ENCODE results near the gene WDPCP.
"Not testable (repeated sequence)": the region's sequence is repeated elsewhere in the genome, so short reads cannot be mapped to it uniquely, and the experiment has no call there.

The WDPCP gene

DNA sequence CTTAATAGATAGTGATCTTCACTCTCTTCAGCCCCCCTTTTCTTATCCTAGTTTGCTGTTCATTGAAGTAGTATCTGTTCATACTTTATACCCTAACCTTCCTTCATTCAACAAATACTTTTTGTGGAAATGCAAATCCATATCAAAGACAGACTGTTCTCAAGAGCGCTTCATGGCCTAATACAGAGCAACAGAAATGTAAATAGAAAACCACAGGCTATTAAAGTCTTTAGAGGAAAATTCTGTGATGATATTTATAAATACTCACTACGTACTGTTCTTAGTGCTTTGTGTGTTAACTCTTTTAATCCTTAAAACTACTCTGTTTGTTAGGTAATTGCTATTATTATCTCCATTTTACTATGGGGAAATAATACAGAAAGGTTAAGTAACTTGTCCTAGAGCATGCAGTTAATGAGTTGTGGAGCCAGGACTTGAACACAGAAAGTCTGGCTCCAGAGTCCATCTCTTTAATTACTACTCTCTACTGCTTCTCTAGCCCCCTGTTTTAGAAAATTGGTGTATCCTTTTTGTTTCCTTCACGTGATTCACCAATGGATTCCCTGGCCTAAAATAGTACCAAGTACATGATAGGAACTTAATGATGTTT is 3.4 kb upstream of the WDPCP start:
- FAIRE-seq (no peak), DNase-seq (ENCODE audit: low spot score) (no peak)

DNA sequence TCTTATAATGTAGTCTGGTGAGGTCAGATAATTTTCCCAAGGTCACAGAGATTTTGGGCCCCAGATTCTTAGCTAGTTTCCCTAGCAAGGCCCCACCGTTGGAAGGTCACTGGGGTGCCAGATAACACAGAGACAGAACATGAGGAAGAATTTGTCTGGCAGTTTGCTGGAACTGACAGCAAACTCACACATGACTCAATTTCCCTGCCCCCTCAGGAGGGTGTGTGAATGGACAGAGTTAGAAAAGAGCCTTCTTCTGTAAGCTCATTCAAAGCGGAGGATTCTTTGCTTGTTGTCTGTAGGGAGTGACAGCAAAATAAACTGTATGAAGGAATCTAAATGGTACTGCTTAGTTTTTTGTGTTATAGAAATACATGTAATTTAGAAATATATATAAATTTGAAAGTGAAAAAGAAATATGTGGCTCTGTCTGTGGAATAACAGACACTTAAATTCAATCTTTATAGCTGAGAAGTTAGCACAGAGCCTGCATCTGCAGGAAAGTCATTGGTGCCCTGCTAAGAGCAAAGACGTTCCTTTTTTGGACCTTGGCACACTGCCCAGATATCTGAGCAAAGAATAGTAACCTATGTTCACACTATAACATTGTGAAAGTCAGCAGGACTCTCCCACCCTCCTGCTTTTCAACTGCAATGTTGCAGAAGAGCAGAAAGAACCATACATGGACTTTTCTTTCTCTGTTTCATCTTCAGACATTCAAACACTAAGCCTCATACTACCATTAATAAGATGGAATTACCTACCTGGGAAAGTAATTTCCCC is 2.5 kb upstream of the WDPCP start:
- DNase-seq (ENCODE audit: low spot score) (no peak), FAIRE-seq (no peak)

DNA sequence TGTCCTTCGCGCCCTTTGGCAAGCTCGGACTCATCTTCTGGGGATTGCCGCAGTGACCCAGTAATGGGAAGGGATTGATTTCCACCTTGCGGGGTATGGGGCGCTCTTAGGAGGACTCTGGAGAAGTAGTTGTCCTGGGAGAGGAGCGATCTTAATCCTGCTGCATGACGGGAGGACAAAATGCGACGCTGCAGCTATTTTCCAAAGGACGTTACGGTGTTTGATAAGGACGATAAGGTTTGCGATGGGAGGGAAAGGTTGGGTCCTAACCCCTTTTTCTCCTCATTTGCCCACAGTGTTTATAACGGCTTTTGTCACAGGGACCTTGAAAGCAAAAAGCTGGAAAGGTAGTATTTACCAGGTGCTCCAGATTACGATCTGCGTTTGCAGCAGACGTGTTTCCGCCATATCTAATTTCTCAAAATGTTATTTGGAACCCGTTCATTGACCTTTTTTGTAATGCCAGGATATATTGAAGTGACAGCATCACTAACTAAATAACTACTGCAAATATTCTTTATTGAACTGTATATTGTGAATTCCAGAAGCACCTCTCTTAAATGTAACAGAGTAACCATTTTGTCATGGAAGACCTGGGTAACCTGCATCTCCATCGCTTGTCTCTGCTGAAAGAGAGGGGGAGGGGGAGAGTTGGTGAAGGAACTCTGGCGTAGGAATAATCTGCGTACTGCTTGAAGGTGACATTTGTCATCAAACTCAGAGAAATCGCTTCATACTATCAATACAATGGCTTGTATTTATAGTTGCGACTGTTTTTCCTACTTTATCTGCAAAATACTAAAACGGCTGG is 1.1 kb upstream of the WDPCP start:
- DNase-seq (ENCODE audit: low spot score) (no peak), FAIRE-seq (no peak)

DNA sequence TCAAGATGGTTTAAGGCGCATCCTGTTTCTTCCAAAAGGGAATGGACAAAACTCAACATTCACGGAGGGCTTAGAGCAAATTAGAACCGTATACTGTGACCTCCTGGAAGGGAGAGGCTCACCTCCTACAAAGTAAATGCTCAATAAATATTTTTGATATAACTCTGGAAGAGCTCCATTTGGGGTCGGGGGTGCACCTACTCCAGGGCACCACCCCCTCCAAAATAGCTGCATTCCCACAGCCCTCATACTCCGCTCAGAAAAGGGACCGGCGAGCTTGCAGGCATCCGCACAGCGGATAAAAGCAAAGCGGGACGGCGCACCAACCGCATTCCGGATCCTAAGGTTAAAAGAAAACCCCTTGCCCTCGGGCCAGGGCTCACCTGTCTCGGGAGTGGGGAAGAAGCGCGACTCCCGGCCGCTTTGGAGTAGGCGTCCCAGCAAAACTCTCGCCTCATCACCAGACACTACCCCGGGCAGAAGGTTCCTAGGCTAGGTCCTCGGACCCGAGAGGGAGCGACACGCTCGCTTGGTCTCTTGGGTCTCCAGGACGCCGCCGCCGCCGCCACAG is 378 bp downstream of the WDPCP start:
- FAIRE-seq = no peak
- no peak for DNase-seq (ENCODE audit: low spot score)

DNA sequence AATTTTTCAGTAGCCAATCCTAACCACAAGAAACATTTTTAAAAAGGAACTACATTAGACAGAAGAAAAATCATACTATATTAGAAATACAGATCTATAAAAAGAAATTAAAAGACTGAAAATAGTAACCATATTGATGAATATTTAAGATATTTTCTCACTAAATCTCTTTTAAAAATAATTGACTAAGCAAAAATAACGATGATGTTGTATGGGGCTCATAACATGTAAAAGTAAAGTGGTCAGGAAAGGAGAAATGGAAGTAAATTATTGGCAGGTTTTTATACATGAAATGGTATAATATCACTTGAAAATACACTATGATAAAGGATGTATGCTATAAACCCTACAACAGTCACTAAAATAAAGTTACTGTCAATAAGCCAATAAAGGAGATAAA is 5.4 kb downstream of the WDPCP start:
- DNase-seq (ENCODE audit: low spot score) (no peak), FAIRE-seq (peak; percentile 7)

DNA sequence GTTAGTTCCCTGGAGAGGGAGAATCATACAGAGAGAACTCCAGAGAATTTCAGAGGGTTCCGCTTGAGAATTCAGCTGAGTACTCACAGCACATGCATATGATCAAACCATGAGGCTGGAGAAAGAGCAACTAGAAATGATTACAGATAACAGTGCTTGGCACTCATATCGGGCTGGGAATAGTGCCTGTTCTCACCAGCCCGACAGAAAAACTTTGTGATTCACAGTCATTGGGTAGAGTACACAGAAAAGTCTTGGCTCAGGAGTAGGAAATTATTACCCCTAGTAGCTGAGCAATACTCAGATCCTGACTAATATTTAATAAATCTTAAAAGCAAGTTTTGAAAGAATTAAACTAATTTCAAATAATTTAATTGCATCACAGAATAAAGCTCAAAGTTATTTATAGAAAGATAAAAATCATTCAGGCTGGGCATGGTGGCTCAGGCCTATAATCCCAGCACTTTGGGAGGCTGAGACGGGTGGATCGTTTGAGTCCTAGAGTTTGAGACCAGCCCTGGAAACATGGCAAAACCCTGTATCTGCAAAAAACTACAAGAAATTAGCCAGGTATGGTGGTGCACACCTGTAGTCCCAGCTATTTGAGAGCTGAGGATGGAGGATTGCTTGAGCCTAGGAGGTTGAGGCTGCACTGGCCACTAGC is 6.8 kb downstream of the WDPCP start:
- FAIRE-seq (peak; percentile 86), DNase-seq (ENCODE audit: low spot score) (peak; percentile 54)

DNA sequence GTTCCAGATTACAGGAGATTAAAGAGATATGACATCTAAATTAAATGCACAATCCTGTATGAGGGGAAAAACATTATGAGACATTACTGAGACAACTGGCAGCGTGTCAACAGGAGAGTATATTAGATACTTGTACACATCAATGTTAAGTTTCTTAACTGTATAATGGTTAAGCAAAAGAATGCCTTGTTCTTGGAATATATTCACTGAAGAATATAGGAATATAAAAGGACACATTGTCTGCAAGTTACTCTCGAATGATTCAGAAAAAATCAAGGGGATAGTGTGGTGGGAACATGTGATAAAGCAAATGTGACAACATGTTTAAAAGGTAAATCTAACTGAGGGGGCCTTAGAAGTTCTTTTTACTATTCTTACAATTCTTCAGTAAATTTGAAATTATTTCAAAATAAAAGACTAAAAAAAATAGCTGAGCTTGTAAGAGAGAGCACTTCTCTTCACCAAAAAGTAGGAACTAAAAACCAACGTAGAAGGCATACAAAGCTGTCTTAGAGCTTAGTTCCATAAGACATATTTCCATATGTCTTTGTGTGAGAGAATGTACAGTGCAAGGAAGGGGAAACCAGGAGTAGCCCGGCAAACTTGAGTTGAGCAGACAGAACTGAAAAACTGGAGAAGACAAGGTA is 7.5 kb downstream of the WDPCP start:
- no peak for FAIRE-seq
- DNase-seq (ENCODE audit: low spot score) = no peak

DNA sequence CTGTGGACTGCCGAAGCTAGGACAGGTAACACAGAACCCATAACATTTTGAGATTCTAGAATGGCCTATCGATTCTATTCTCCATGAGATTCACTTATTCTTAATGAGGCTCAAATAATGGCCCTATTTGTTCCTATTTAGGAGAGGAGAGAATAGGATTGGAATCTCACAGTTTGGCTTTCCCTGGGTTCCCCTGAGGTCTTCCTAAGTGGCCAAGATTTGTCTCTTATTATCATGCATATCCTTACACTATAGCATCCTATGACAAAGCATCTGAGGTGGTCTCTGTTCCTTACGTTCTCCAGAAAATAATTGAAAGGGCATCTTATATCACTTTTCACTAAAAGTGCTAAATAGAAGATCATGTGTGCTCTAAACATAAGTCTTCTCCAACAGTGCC is 9.5 kb downstream of the WDPCP start:
- FAIRE-seq = no peak

DNA sequence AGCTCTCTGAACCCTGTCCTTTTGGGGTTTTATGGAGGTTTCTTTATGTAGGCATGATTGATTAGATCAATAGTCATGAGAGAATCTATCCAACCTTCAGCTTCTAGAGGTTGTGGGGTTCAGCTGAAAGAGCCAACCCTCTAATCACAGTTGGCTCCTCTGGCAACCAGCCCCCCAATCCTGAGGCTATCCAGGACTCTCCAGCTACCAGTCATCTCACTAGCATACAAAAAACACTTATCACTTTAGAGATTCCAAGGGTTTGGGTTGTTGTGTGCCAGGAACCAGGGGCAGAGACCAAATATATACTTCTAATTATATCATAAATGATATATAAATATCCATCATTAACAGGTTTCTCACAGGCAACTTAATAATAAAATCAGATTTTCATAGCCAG is 11.7 kb downstream of the WDPCP start:
- DNase-seq (ENCODE audit: low spot score) (no peak), FAIRE-seq (no peak)

More for the DNA sequence above, 9.5 kb downstream of the WDPCP start:
- no peak for DNase-seq (ENCODE audit: low spot score)

DNA sequence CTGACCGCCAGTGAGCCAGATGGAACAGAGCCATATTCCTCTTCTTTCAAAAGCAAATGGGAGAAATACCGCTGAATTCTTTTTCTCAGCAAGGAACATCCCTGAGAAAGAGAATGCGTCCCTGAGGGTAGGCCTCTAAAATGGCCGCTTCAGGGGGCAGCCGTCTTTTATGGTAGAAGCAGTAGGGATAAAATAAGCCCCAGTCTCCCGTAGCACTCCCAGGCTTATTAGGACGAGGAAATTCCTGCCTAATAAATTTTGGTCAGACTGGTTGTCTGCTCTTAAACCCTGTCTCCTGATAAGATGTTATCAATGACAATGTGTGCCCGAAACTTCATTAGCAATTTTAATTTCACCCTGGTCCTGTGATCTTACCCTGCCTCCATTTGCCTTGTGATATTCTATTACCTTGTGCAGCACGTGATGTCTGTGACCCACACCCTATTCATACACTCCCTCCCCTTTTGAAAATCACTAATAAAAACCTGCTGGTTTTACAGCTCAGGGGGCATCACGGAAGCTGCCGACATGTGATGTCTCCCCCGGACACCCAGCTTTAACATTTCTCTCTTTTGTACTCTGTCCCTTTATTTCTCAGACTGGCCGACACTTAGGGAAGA is 14.4 kb downstream of the WDPCP start:
- DNase-seq (ENCODE audit: low spot score); FAIRE-seq: not testable (repeated sequence)

DNA sequence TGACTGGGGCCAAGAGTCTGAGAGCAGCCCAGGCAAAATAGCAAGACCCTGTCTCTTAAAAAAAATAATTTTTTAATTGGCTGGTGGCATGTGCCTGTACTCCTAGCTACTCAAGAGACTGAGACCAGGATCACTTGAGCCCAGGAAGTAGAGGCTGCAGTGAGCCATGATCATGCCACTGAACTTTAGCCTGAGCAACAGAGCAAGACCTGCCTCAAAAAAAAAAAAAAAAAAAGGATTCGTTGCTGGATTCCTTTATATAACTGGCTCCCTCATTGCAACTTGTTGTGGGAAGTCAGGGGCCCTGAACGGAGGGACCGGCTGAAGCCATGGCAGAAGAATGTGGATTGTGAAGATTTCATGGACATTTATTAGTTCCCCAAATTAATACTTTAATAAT is 15.3 kb downstream of the WDPCP start:
- not testable (repeated sequence) for DNase-seq (ENCODE audit: low spot score); FAIRE-seq

DNA sequence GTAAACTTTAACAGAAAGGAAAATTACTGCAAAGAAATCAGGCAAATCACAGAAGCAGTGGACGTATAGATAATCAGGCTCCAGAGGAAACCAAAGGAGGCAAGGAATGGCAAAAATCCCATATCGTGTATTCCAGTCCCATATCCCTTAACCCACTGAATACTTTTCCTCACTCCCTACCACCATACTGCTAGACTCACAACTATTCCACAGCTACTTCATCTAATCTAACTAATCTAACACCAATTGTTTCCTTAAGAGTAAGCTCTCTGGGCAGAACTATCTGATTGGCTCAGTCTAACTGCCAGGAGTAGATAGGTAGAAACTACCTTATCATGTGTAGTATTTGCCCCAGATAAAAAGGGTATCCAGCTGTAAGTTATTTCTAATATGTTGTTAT is 16.3 kb downstream of the WDPCP start:
- FAIRE-seq (no peak), DNase-seq (ENCODE audit: low spot score) (no peak)

DNA sequence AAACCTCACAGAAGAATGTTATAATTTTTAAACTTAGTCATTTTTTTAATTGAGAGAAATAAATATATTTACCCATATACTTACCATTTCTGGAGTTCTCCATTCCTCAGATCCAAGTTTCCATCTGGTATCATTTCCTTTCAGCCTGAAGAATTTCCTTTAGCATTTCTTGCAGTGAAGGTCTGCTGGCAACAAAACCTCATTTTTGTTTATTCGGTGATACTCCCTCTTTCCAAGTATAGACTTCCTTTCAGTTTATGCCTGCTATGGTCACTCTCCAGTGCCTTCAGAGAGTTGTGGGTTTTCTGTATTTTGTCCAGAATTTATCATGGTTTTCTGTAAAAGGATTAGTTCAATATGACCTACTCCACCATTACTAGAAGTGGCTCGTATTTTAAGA is 17.0 kb downstream of the WDPCP start:
- FAIRE-seq = no peak
- DNase-seq (ENCODE audit: low spot score) = no peak

DNA sequence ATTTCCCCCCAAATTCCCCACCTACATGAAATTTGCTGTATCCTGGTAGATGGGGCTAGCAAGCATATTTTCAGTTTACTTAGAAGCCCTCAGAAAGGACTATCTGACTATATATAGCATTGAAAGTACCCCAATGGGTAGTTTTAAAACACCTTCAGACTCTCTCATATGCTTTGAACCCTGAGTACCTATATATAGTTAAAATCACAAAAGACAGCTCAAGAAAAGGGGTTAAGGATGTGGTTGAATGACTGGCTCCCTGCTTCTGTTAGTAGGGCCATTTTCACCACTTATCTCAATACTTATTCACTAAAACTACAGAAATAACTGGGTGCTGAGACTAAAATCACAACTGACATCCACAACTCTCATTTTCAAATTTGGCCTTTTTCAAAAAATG is 18.5 kb downstream of the WDPCP start:
- no peak for FAIRE-seq
- no peak for DNase-seq (ENCODE audit: low spot score)

DNA sequence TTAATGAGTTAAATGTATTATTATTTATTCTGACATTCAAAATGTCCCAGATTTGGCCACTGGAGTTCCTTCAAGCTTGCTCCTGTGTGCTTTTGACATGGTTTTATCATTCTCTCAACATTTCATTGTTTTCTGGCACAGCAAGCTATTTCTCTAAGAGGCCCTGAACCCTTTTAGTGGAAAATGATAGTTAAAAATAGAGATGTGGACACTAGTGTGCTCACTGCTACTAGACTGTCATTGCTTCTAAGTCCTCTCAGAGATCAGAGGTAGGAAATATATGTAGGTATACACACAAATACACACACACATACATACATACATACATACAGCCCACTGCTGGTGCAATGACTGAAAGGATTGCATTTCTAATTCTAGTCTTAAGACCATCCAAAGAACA is 25.5 kb downstream of the WDPCP start:
- DNase-seq (ENCODE audit: low spot score) (no peak), FAIRE-seq (no peak)

DNA sequence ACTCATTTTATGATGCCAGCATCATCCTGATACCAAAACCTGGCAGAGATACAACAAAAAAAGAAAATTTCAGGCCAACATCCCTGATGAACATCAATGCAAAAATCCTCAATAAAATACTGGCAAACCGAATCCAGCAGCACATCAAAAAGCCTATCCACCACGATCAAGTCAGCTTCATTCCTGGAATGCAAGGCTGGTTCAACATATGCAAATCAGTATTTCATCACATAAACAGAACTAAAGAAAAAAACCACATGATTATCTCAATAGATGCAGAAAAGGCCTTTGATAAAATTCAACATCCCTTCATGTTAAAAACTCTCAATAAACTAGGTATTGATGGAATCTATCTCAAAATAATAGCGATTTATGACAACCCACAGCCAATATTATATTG is 29.4 kb downstream of the WDPCP start:
- FAIRE-seq = not testable (repeated sequence)

DNA sequence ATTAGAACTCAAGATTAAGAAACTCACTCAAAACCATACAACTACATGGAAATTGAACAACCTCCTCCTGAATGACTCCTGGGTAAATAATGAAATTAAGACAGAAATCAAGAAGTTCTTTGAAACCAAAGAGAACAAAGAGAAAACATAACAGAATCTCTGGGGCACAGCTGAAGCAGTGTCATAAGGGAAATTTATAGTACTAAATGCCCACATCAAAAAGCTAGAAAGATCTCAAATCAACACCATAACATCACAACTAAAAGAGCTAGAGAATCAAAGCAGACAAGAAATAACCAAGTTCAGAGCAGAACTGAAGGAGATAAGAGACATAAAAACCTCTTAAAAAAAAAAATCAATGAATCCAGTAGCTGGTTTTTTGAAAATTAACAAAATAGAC is 30.5 kb downstream of the WDPCP start:
- DNase-seq (ENCODE audit: low spot score); FAIRE-seq: not testable (repeated sequence)

More for the DNA sequence above, 29.4 kb downstream of the WDPCP start:
- DNase-seq (ENCODE audit: low spot score) = not testable (repeated sequence)

DNA sequence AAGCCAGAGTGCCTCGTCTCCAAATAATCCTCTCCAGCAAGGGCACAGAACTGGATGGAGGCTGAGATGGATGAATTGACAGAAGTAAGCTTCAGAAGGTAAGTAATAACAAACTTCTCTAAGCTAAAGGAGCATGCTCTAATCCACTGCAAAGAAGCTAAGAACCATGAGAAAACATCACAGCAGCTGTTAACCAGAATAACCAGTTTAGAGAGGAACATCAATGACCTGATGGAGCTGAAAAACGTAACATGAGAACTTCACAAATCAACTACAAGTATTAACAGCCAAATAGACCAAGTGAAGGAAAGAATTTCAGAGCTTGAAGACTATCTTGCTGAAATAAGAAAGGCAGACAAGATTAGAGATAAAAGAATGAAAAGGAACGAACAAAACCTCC is 32.3 kb downstream of the WDPCP start:
- no peak for FAIRE-seq

DNA sequence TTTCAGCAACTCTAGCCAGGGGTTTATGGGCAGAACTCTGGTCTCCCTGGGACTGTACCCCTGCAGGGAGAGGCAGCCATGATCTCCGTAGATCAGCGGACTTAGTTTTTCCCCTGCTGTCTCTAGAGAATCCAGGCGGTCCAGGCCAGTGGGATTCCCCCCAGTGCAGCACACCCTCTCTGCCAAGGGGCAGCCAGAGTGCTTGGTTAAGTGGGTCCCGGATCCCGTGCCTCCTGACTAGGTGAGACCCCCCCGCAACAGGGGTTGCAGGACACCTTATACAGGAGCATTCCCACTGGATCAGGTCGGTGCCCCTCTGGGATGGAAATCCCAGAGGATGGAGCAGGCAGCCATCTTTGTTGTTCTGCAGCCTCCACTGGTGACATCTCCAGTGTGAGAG is 33.0 kb downstream of the WDPCP start:
- DNase-seq (ENCODE audit: low spot score) (no peak), FAIRE-seq (no peak)

More for the DNA sequence above, 32.3 kb downstream of the WDPCP start:
- DNase-seq (ENCODE audit: low spot score) = no peak

DNA sequence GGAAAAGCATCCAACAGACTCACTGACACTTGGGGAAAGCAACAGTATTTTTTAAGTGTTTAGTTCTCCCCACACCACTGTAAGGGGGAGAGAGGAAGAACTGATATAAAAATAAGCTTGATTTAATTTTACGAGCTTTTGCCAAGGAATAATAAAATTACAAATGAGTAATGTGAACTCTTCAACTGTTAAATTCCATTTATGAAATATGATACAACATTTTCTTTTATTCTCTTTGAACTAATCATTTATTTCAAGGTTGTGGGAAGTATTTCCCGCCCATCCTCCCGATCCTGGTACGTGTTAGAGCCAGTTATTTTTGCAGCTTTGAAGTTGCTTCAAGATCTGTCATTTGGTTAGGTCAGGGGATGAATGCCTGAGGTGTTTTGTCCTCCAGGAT is 35.2 kb downstream of the WDPCP start:
- no peak for FAIRE-seq
- no peak for DNase-seq (ENCODE audit: low spot score)
